ENCODE data around the gene COX7A2L.

COX7A2L gene

GRCh38 chr2:42367835-42368234, 6.8 kb upstream of the COX7A2L start:
- H3K4me2 ChIP-seq (ENCODE audit: low read depth, low read length, poor library complexity, severe bottlenecking): no peak overlapping the region
- TF ChIP-seq CTCF (IDR thresholded peaks at IDR 0.05; ENCODE audit: insufficient read depth, low read length, poor library complexity, severe bottlenecking): no peak
- no peak for TF ChIP-seq EZH2phosphoT487 (conservative IDR thresholded peaks at IDR 0.05; ENCODE audit: low read length)
- H3K27ac ChIP-seq (ENCODE audit: low read depth, low read length): no peak overlapping the region
- H3K9ac ChIP-seq (ENCODE audit: low read length): no peak overlapping the region
- no peak overlapping the region for H2AFZ ChIP-seq (ENCODE audit: low read depth, low read length, severe bottlenecking)
- no peaks in the 10 kb centered on the region for H3K36me3 ChIP-seq (ENCODE audit: low read length)
- no peaks in the 10 kb centered on the region for H4K20me1 ChIP-seq (ENCODE audit: low read depth, low read length)
- H3K27me3 ChIP-seq (ENCODE audit: low read length): no peaks in the 10 kb centered on the region
- H3K9me2 ChIP-seq (replicated peaks; ENCODE audit: insufficient read depth, low read length): no peaks in the 10 kb centered on the region
- no peaks in the 10 kb centered on the region for H3K9me3 ChIP-seq (ENCODE audit: insufficient read depth, low read length)
- no peaks in the 10 kb centered on the region for H3K79me2 ChIP-seq (ENCODE audit: insufficient read depth, low read length)
- no peak overlapping the region for H3K4me3 ChIP-seq (ENCODE audit: insufficient read depth, low read length, poor library complexity, severe bottlenecking)
- H3F3A ChIP-seq (ENCODE audit: insufficient read depth): no peaks in the 10 kb centered on the region

GRCh38 chr2:42366411-42366810, 5.4 kb upstream of the COX7A2L start:
- TF ChIP-seq EZH2phosphoT487 (conservative IDR thresholded peaks at IDR 0.05; ENCODE audit: low read length) (no peak), CTCF (IDR thresholded peaks at IDR 0.05; ENCODE audit: insufficient read depth, low read length, poor library complexity, severe bottlenecking) (no peak)

GRCh38 chr2:42364658-42365057, 3.6 kb upstream of the COX7A2L start:
- Histone ChIP-seq H3K27me3 (ENCODE audit: low read length) (no peaks in the 10 kb centered on the region), H3F3A (ENCODE audit: insufficient read depth) (peaks cover 5% of the 10 kb centered on the region; the same call in 1 of the 2 replicates), H3K9ac (ENCODE audit: low read length) (no peak overlapping the region), H2AFZ (ENCODE audit: low read depth, low read length, severe bottlenecking) (no peak overlapping the region), H4K20me1 (ENCODE audit: low read depth, low read length) (no peaks in the 10 kb centered on the region), H3K27ac (ENCODE audit: low read depth, low read length) (no peak overlapping the region), H3K9me3 (ENCODE audit: insufficient read depth, low read length) (no peaks in the 10 kb centered on the region), H3K36me3 (ENCODE audit: low read length) (no peaks in the 10 kb centered on the region), H3K79me2 (ENCODE audit: insufficient read depth, low read length) (peaks cover 13% of the 10 kb centered on the region), H3K4me2 (ENCODE audit: low read depth, low read length, poor library complexity, severe bottlenecking) (no peak overlapping the region), H3K9me2 (replicated peaks; ENCODE audit: insufficient read depth, low read length) (no peaks in the 10 kb centered on the region), H3K4me3 (ENCODE audit: insufficient read depth, low read length, poor library complexity, severe bottlenecking) (no peak overlapping the region)
- no peak for TF ChIP-seq EZH2phosphoT487 (conservative IDR thresholded peaks at IDR 0.05; ENCODE audit: low read length)
- no peak for TF ChIP-seq CTCF (IDR thresholded peaks at IDR 0.05; ENCODE audit: insufficient read depth, low read length, poor library complexity, severe bottlenecking)

More at GRCh38 chr2:42366411-42366810, 5.4 kb upstream of the COX7A2L start:
- Histone ChIP-seq H3K4me3 (ENCODE audit: insufficient read depth, low read length, poor library complexity, severe bottlenecking) (no peak overlapping the region), H3K9ac (ENCODE audit: low read length) (no peak overlapping the region), H3K9me3 (ENCODE audit: insufficient read depth, low read length) (no peaks in the 10 kb centered on the region), H3K27me3 (ENCODE audit: low read length) (no peaks in the 10 kb centered on the region), H3K79me2 (ENCODE audit: insufficient read depth, low read length) (no peaks in the 10 kb centered on the region), H3K9me2 (replicated peaks; ENCODE audit: insufficient read depth, low read length) (no peaks in the 10 kb centered on the region), H3K27ac (ENCODE audit: low read depth, low read length) (no peak overlapping the region), H3K4me2 (ENCODE audit: low read depth, low read length, poor library complexity, severe bottlenecking) (no peak overlapping the region), H4K20me1 (ENCODE audit: low read depth, low read length) (no peaks in the 10 kb centered on the region), H2AFZ (ENCODE audit: low read depth, low read length, severe bottlenecking) (no peak overlapping the region), H3F3A (ENCODE audit: insufficient read depth) (peaks cover 5% of the 10 kb centered on the region; the same call in 1 of the 2 replicates), H3K36me3 (ENCODE audit: low read length) (no peaks in the 10 kb centered on the region)

Measured in SU-DHL-6 (cell line).